HepG2 (cell line): ENCODE measurements around the gene MTA2. TPM values are rescaled to one million over a fixed set of nuclear protein-coding genes. Genes with fewer than 3 reads are reported as not detected.
A peak's percentile ranks its signal among the peaks of the same experiment; 100 is the strongest.

Experiments
- ATF4 ChIP-seq, 2 experiments: fragments of 450-650 bp in 1 of 2; sonication (generic) in 1 of 2; formaldehyde crosslinking; IDR thresholded peaks; 2 replicates each; pipeline versions ENCODE4 v1.5.0 to v1.8.0; 2020 to 2022; ENCODE audit warnings: mild to moderate bottlenecking in 1 of 2, missing genetic modification reagents in 1 of 2
- E2F2 ChIP-seq: sonication (generic); formaldehyde crosslinking; IDR thresholded peaks from 2 replicates; pipeline ENCODE4 v1.4.0; 2020; ENCODE audit warnings: missing genetic modification reagents, borderline replicate concordance
- ETV6 ChIP-seq: sonication (generic); formaldehyde crosslinking; conservative IDR thresholded peaks from 2 replicates; pipeline ENCODE4 v1.4.0; 2020; ENCODE audit warnings: missing genetic modification reagents
- FOXO4 ChIP-seq: sonication (generic); formaldehyde crosslinking; conservative IDR thresholded peaks from 2 replicates; pipeline ENCODE4 v1.8.1; 2023; ENCODE audit warnings: missing genetic modification reagents
- GABPB1 ChIP-seq: IDR thresholded peaks from 2 replicates; pipeline ENCODE4 v1.6.1; 2016; ENCODE audit warnings: mild to moderate bottlenecking, missing genetic modification reagents, moderate library complexity, missing compliant biosample characterization
- GATAD1 ChIP-seq: IDR thresholded peaks from 2 replicates; pipeline ENCODE4 v1.6.1; 2016; ENCODE audit warnings: missing genetic modification reagents, missing compliant biosample characterization
- HMGXB4 ChIP-seq, 2 experiments: sonication (generic) in 1 of 2; formaldehyde crosslinking in 1 of 2; IDR thresholded peaks; 2 replicates each; pipeline versions ENCODE4 v1.4.0 to v1.6.1; 2018 to 2020; ENCODE audit warnings: missing genetic modification reagents in 2 of 2, borderline replicate concordance in 1 of 2, low read depth in 1 of 2, mild to moderate bottlenecking in 1 of 2, missing biosample characterization in 1 of 2
- HOXA5 ChIP-seq: sonication (generic); formaldehyde crosslinking; IDR thresholded peaks from 2 replicates; pipeline ENCODE4 v1.4.0; 2020; ENCODE audit warnings: missing genetic modification reagents
- ISL2 ChIP-seq: sonication (generic); formaldehyde crosslinking; IDR thresholded peaks from 2 replicates; pipeline ENCODE4 v1.5.0; 2020; ENCODE audit warnings: missing genetic modification reagents
- JUNB ChIP-seq: sonication (generic); formaldehyde crosslinking; IDR thresholded peaks from 2 replicates; pipeline ENCODE4 v1.8.0; 2022; ENCODE audit warnings: missing genetic modification reagents, mild to moderate bottlenecking, borderline replicate concordance
- KDM1A ChIP-seq: IDR thresholded peaks from 2 replicates; pipeline ENCODE4 v1.6.1; 2016; ENCODE audit warnings: missing compliant biosample characterization
- MAZ ChIP-seq, 2 experiments: sonication (generic) in 1 of 2; formaldehyde crosslinking in 1 of 2; IDR thresholded peaks; 2 replicates each; pipeline versions ENCODE4 v1.5.0 to v1.6.1; 2012 to 2020; ENCODE audit warnings: low read depth in 2 of 2, mild to moderate bottlenecking in 2 of 2, borderline replicate concordance in 1 of 2, improper control_type of control experiment in 1 of 2, low read length in 1 of 2, missing genetic modification reagents in 1 of 2, moderate library complexity in 1 of 2
- NR3C1 ChIP-seq: sonication (generic); formaldehyde crosslinking; IDR thresholded peaks from 2 replicates; pipeline ENCODE4 v1.4.0; 2020; ENCODE audit warnings: missing genetic modification reagents
- PHF8 ChIP-seq: sonication (generic); formaldehyde crosslinking; IDR thresholded peaks from 2 replicates; pipeline ENCODE4 v1.5.0; 2020; ENCODE audit warnings: missing genetic modification reagents
- SP140L ChIP-seq: sonication (generic); formaldehyde crosslinking; IDR thresholded peaks from 2 replicates; pipeline ENCODE4 v1.4.0; 2020; ENCODE audit warnings: missing genetic modification reagents, borderline replicate concordance
- TARDBP ChIP-seq: sonication (generic); formaldehyde crosslinking; IDR thresholded peaks from 2 replicates; pipeline ENCODE4 v1.8.0; 2022; ENCODE audit warnings: mild to moderate bottlenecking, missing genetic modification reagents
- XRCC5 ChIP-seq: fragments of 200-400 bp; formaldehyde crosslinking; optimal IDR thresholded peaks from 2 replicates; pipeline ENCODE3; 2017; ENCODE audit warnings: mild to moderate bottlenecking, low read length
- ZNF160 ChIP-seq: sonication (generic); formaldehyde crosslinking; IDR thresholded peaks from 2 replicates; pipeline ENCODE4 v1.8.0; 2022; ENCODE audit warnings: mild to moderate bottlenecking, inconsistent platforms, missing genetic modification reagents
- ZNF382 ChIP-seq: sonication (generic); formaldehyde crosslinking; IDR thresholded peaks from 2 replicates; pipeline ENCODE4 v1.5.0; 2020; ENCODE audit warnings: missing genetic modification reagents, mild to moderate bottlenecking, borderline replicate concordance
- ZNF446 ChIP-seq: sonication (generic); formaldehyde crosslinking; IDR thresholded peaks from 2 replicates; pipeline ENCODE4 v1.5.0; 2020; ENCODE audit warnings: mild to moderate bottlenecking, missing genetic modification reagents
- ZNF619 ChIP-seq: sonication (generic); formaldehyde crosslinking; IDR thresholded peaks from 2 replicates; pipeline ENCODE4 v1.4.0; 2020; ENCODE audit warnings: mild to moderate bottlenecking, missing genetic modification reagents
- polyA plus RNA-seq, 8 experiments: library from polyadenylated mRNA; depleted of rRNA in 3 of 8; stranded (reverse) in 7 of 8; unstranded in 1 of 8; fragments of >200 nt; fragmentation: Illumina TruSeq in 4 of 8; extraction: Trizol in 4 of 8; gene quantifications; 2 replicates each; pipeline versions ENCODE4 v1.2.1 to v1.2.3, GENCODE V29; 2011 to 2016; ENCODE audit warnings: low read depth in 4 of 8, missing spikeins in 1 of 8, mixed read lengths in 1 of 8; ENCODE audit not compliant: insufficient read depth in 1 of 8
- total RNA-seq, 5 experiments: library from RNA; depleted of rRNA; stranded (reverse); fragments of >200 nt; fragmentation: Illumina TruSeq; extraction: Trizol; gene quantifications; 2 replicates each; pipeline ENCODE4 v1.2.3, GENCODE V29; 2016; ENCODE audit warnings: low read depth in 1 of 5

The MTA2 gene
- total and polyA plus RNA-seq, 2 of the 13 experiments (the other 11 are each of a cell fraction or from before 2014, with no cell fraction given): 14.0 to 70.0 TPM

- TF ChIP-seq ZNF382 (CRISPR knock-in tag): no peak
- peak; percentile 93 for TF ChIP-seq GABPB1 (CRISPR knock-in tag)
- peak; percentile 21 to 51; a peak in 1 of 4 replicates for TF ChIP-seq HMGXB4 (CRISPR knock-in tag; IDR thresholded peaks at IDR 0.05; ENCODE audit: borderline replicate concordance in 1 of 2, low read depth in 1 of 2)
- 0 out of 2 replicates have a peak, but pooled peaks have one; percentile 20 for TF ChIP-seq ETV6 (CRISPR knock-in tag)
- peak in 1 of 2 experiments; percentile 45; a peak in 1 of 4 replicates for TF ChIP-seq ATF4 (CRISPR knock-in tag; IDR thresholded peaks at IDR 0.05)
- peak; percentile 79 for TF ChIP-seq PHF8
- peak; percentile 71 for TF ChIP-seq TARDBP
- TF ChIP-seq NR3C1 (CRISPR knock-in tag): no peak
- peak; percentile 79 for TF ChIP-seq GATAD1 (CRISPR knock-in tag)
- no peak for TF ChIP-seq ZNF619 (CRISPR knock-in tag)
- TF ChIP-seq XRCC5: peak; percentile 31
- no peak for TF ChIP-seq ZNF446 (CRISPR knock-in tag)
- TF ChIP-seq KDM1A: no peak
- no peak for TF ChIP-seq JUNB (CRISPR knock-in tag)
- TF ChIP-seq FOXO4: no peak
- 0 out of 2 replicates have a peak, but pooled peaks have one; percentile 13 for TF ChIP-seq ISL2 (CRISPR knock-in tag)
- no peak for TF ChIP-seq HOXA5 (CRISPR knock-in tag)
- TF ChIP-seq SP140L: 0 out of 2 replicates have a peak, but pooled peaks have one; percentile 20
- no peak for TF ChIP-seq MAZ (IDR thresholded peaks at IDR 0.05; ENCODE audit: borderline replicate concordance, low read depth, low read length)
- TF ChIP-seq MAZ (CRISPR knock-in tag; IDR thresholded peaks at IDR 0.05; ENCODE audit: low read depth): no peak; the same call in 1 of the 2 replicates
- TF ChIP-seq E2F2 (CRISPR knock-in tag): no peak; the same call in 1 of the 2 replicates
- no peak; the same call in none of the 2 replicates for TF ChIP-seq ZNF160 (CRISPR knock-in tag)
Measured at GRCh38 chr11:62645946-62646824, 44.5 kb upstream of the MTA2 start, which contains the start of gene GANAB (continued).
